Mucosa of descending colon (tissue), 3 donors: Measurements from ENCODE around the gene ACBD4. TPM values are rescaled to one million over a fixed set of nuclear protein-coding genes. Genes with fewer than 3 reads are reported as not detected.
A peak's percentile ranks its signal among the peaks of the same experiment; 100 is the strongest.

Experiments
- ATAC-seq: fragments of 200-7000 bp; cut with Tn5 transposase; one replicate; pipeline ENCODE4 v1.9.1; 2020; ENCODE audit warnings: mild to moderate bottlenecking, moderate library complexity
- DNase-seq, 3 donors: peaks; one replicate each; pipeline ENCODE4 v3.0.0-alpha.2; 2020
- H3K36me3 ChIP-seq: fragments of 200-600 bp; one replicate; pipeline ENCODE4 v1.8.0; 2021; ENCODE audit warnings: low read depth, mild to moderate bottlenecking
- H3K4me1 ChIP-seq: fragments of 200-600 bp; one replicate; pipeline ENCODE4 v1.8.0; 2021; ENCODE audit warnings: low read depth, mild to moderate bottlenecking
- H3K4me3 ChIP-seq: fragments of 200-600 bp; one replicate; pipeline ENCODE4 v1.8.0; 2021; ENCODE audit warnings: mild to moderate bottlenecking
- H3K9me3 ChIP-seq: fragments of 200-600 bp; one replicate; pipeline ENCODE4 v1.8.0; 2021; ENCODE audit warnings: mild to moderate bottlenecking
- CTCF ChIP-seq: fragments of 200-600 bp; IDR thresholded peaks from one replicate; pipeline ENCODE4 v1.8.0; 2022; ENCODE audit warnings: antibody characterized with exemption, mild to moderate bottlenecking
- intact Hi-C, 2 donors: fragments of 100-400 bp; cut with DNase I in 1 of 2; cut with micrococcal nuclease in 1 of 2; formaldehyde crosslinking; loops; one replicate each; pipeline versions ENCODE4 v1.11.0 to v1.11.1; 2022; cut with DNase I, micrococcal nuclease
- total RNA-seq, 3 donors: library from RNA; stranded (reverse); fragmentation: NEBNext Ultra II Directional in 2 of 3; extraction: Animal tissue kit (Norgen Biotek cat#: 25700) in 2 of 3; gene quantifications; one replicate each; pipeline versions ENCODE4 v1.2.1 to v1.2.4, GENCODE V29; 2021 to 2023
- donor health status: DM: no; HTN: no; CAD: no; lungs with moderate emphysema.
- donor health status: DM: no; HTN: no; CAD: no.
- donor health status: DM: no; HTN: yes; CAD: no.

The ACBD4 gene
- total RNA-seq, 3 donors from 2014 or later = 18.1 to 28.7 (median 26.3) TPM

GRCh38 chr17:45096141-45096540 is 39.3 kb upstream of the ACBD4 start:
- H3K9me3 ChIP-seq = no peaks in the 10 kb centered on the region
- peaks cover 6% of the 10 kb centered on the region for H3K36me3 ChIP-seq
- DNase-seq (peak in 1 of 3 donors; percentile 48), ATAC-seq (no peak)
- H3K4me1 ChIP-seq = no peaks in the 10 kb centered on the region
- TF ChIP-seq CTCF = peak; percentile 37
- H3K4me3 ChIP-seq = no peak overlapping the region
- intact Hi-C loops = loop anchor here in 1 of 2 donors (10.0 kb wide), 1 partner anchor 171 kb away; no protein-coding TSS in a partner anchor

GRCh38 chr17:45096926-45097325 is 38.6 kb upstream of the ACBD4 start:
- Histone ChIP-seq H3K4me1 (no peaks in the 10 kb centered on the region), H3K4me3 (no peak overlapping the region), H3K9me3 (no peaks in the 10 kb centered on the region), H3K36me3 (peaks cover 6% of the 10 kb centered on the region)
- TF ChIP-seq CTCF = no peak
- no peak for ATAC-seq
- intact Hi-C loops = loop anchor here in 1 of 2 donors (10.0 kb wide), 1 partner anchor 172 kb away; no protein-coding TSS in a partner anchor
- DNase-seq = no peak

GRCh38 chr17:45098081-45098868 is 37.2 kb upstream of the ACBD4 start:
- intact Hi-C loops = loop anchor here in 1 of 2 donors (10.0 kb wide), 1 partner anchor 173 kb away; no protein-coding TSS in a partner anchor
- TF ChIP-seq CTCF = no peak
- no peaks in the 10 kb centered on the region for H3K4me1 ChIP-seq
- no peaks in the 10 kb centered on the region for H3K9me3 ChIP-seq
- ATAC-seq (no peak), DNase-seq (no peak)
- no peak overlapping the region for H3K4me3 ChIP-seq
- H3K36me3 ChIP-seq = peaks cover 8% of the 10 kb centered on the region

GRCh38 chr17:45098869-45099616 is 36.4 kb upstream of the ACBD4 start:
- Histone ChIP-seq H3K36me3 (peaks cover 14% of the 10 kb centered on the region), H3K4me1 (no peaks in the 10 kb centered on the region), H3K9me3 (no peaks in the 10 kb centered on the region), H3K4me3 (no peak overlapping the region)
- peak; percentile 80 to 94 (median 91) for DNase-seq
- intact Hi-C loops = loop anchor here in 1 of 2 donors (10.0 kb wide), 1 partner anchor 174 kb away; no protein-coding TSS in a partner anchor
- TF ChIP-seq CTCF = peak; percentile 90
- peak; percentile 90 for ATAC-seq

- TF ChIP-seq CTCF = no peak
- no peak for DNase-seq
- Histone ChIP-seq H3K36me3 (peaks cover 22% of the 10 kb centered on the region), H3K4me3 (no peak overlapping the region), H3K4me1 (no peaks in the 10 kb centered on the region), H3K9me3 (no peaks in the 10 kb centered on the region)
- intact Hi-C loops = no loop called here
- ATAC-seq = no peak
These were observed 34.0 kb upstream of the ACBD4 start for GRCh38 chr17:45101546-45101882.
